H7 (cell line): Measurements from ENCODE around the gene NOTCH2. TPM values are rescaled to one million over a fixed set of nuclear protein-coding genes. Genes with fewer than 3 reads are reported as not detected.
A peak's percentile ranks its signal among the peaks of the same experiment; 100 is the strongest.
"Not testable (repeated sequence)": the region's sequence is repeated elsewhere in the genome, so short reads cannot be mapped to it uniquely, and the experiment has no call there.

Experiments used
- DNase-seq: peaks from one replicate; pipeline ENCODE4 v3.0.0; 2012
- H3K27me3 ChIP-seq: 2 replicates; pipeline ENCODE4 v1.6.0; 2011; ENCODE audit warnings: mild to moderate bottlenecking, low read length; ENCODE audit not compliant: control insufficient read depth, insufficient read depth
- H3K36me3 ChIP-seq: replicated peaks from 2 replicates; pipeline ENCODE4 v1.5.1; 2011; ENCODE audit warnings: low read length; ENCODE audit not compliant: control insufficient read depth, insufficient read depth
- H3K4me3 ChIP-seq: 2 replicates; pipeline ENCODE4 v1.5.1; 2011; ENCODE audit warnings: low read depth, mild to moderate bottlenecking, control low read depth, low read length, moderate library complexity; ENCODE audit not compliant: insufficient read depth
- total RNA-seq: library from RNA; depleted of rRNA; stranded (reverse); fragments of >200 nt; shearing (Covaris generic); gene quantifications from 2 replicates; pipeline ENCODE4 v1.2.3, GENCODE V29; 2014

Gene NOTCH2
- total RNA-seq, 1 experiment from 2014 or later, result 52.4 TPM

- H3K4me3 ChIP-seq, DNase-seq, H3K27me3 ChIP-seq, H3K36me3 ChIP-seq: not testable (repeated sequence)
Measured at GRCh38 chr1:120096981-120097545, 27.6 kb upstream of the NOTCH2 start.

GRCh38 chr1:120093548-120094181 lies 24.2 kb upstream of the NOTCH2 start:
- not testable (repeated sequence) for H3K4me3 ChIP-seq, DNase-seq, H3K36me3 ChIP-seq, H3K27me3 ChIP-seq

- H3K4me3 ChIP-seq, DNase-seq, H3K27me3 ChIP-seq, H3K36me3 ChIP-seq: not testable (repeated sequence)
Measured at GRCh38 chr1:120092232-120093218, 23.1 kb upstream of the NOTCH2 start.

- not testable (repeated sequence) for DNase-seq, H3K4me3 ChIP-seq, H3K36me3 ChIP-seq, H3K27me3 ChIP-seq
Measured at GRCh38 chr1:120090830-120091229, 21.4 kb upstream of the NOTCH2 start.

- H3K27me3 ChIP-seq, DNase-seq, H3K36me3 ChIP-seq, H3K4me3 ChIP-seq: not testable (repeated sequence)
Measured at GRCh38 chr1:120087959-120088358, 18.5 kb upstream of the NOTCH2 start.

GRCh38 chr1:120069920-120070214 lies 405 bp upstream of the NOTCH2 start:
- not testable (repeated sequence) for H3K27me3 ChIP-seq, DNase-seq, H3K36me3 ChIP-seq, H3K4me3 ChIP-seq

- H3K27me3 ChIP-seq, H3K36me3 ChIP-seq, DNase-seq: not testable (repeated sequence)
- peak overlapping the region; percentile 46 for H3K4me3 ChIP-seq
Measured at GRCh38 chr1:120068683-120069066, 787 bp downstream of the NOTCH2 start.

GRCh38 chr1:120048208-120048607 lies 21.3 kb downstream of the NOTCH2 start:
- not testable (repeated sequence) for DNase-seq, H3K27me3 ChIP-seq, H3K4me3 ChIP-seq, H3K36me3 ChIP-seq

GRCh38 chr1:120041771-120042170 lies 27.7 kb downstream of the NOTCH2 start:
- H3K4me3 ChIP-seq, H3K36me3 ChIP-seq, DNase-seq, H3K27me3 ChIP-seq: not testable (repeated sequence)

GRCh38 chr1:120032253-120032652 lies 37.2 kb downstream of the NOTCH2 start:
- not testable (repeated sequence) for H3K4me3 ChIP-seq, H3K36me3 ChIP-seq, DNase-seq, H3K27me3 ChIP-seq

- DNase-seq, H3K36me3 ChIP-seq: not testable (repeated sequence)
Measured at GRCh38 chr1:120023791-120024190, 45.7 kb downstream of the NOTCH2 start.

GRCh38 chr1:120014978-120015377 lies 54.5 kb downstream of the NOTCH2 start:
- H3K36me3 ChIP-seq, H3K27me3 ChIP-seq, H3K4me3 ChIP-seq, DNase-seq: not testable (repeated sequence)

More at GRCh38 chr1:120023791-120024190, 45.7 kb downstream of the NOTCH2 start:
- not testable (repeated sequence) for H3K27me3 ChIP-seq, H3K4me3 ChIP-seq

- H3K4me3 ChIP-seq, DNase-seq, H3K36me3 ChIP-seq, H3K27me3 ChIP-seq: not testable (repeated sequence)
Measured at GRCh38 chr1:120008320-120008719, 61.1 kb downstream of the NOTCH2 start.

GRCh38 chr1:120007850-120008249 lies 61.6 kb downstream of the NOTCH2 start:
- H3K27me3 ChIP-seq, H3K4me3 ChIP-seq, H3K36me3 ChIP-seq, DNase-seq: not testable (repeated sequence)

GRCh38 chr1:120001035-120001434 lies 68.4 kb downstream of the NOTCH2 start:
- H3K36me3 ChIP-seq, DNase-seq, H3K4me3 ChIP-seq, H3K27me3 ChIP-seq: not testable (repeated sequence)
